Peyer's patch (tissue), 4 donors: ENCODE measurements around the gene SPOCK3. TPM values are rescaled to one million over a fixed set of nuclear protein-coding genes. Genes with fewer than 3 reads are reported as not detected.
"Not testable (repeated sequence)": the region's sequence is repeated elsewhere in the genome, so short reads cannot be mapped to it uniquely, and the experiment has no call there.

Experiments used
- DNase-seq, 3 donors: peaks; one replicate each; pipeline ENCODE4 v3.0.0-alpha.2; 2017 to 2019
- H3K27ac ChIP-seq, 4 donors: fragments of 200-600 bp; sonication (generic); one replicate each; pipeline ENCODE4 v1.5.1; 2016 to 2019
- H3K27me3 ChIP-seq, 2 donors: fragments of 200-600 bp; sonication (generic); one replicate each; pipeline ENCODE4 v1.5.1; 2019
- H3K36me3 ChIP-seq, 3 donors: fragments of 200-600 bp; sonication (generic); one replicate each; pipeline ENCODE4 v1.5.1; 2016 to 2019
- H3K4me1 ChIP-seq, 4 donors: fragments of 200-600 bp; sonication (generic); one replicate each; pipeline ENCODE4 v1.5.1; 2016 to 2019
- H3K4me3 ChIP-seq, 4 donors: fragments of 200-600 bp; sonication (generic); 1 replicate in 3 of 4; 2 replicates in 1 of 4; pipeline ENCODE4 v1.5.1; 2016 to 2019; ENCODE audit warnings: mild to moderate bottlenecking in 1 of 4
- H3K9me3 ChIP-seq, 4 donors: fragments of 200-600 bp; sonication (generic); one replicate each; pipeline ENCODE4 v1.5.1; 2016 to 2019; ENCODE audit warnings: mild to moderate bottlenecking in 1 of 4
- CTCF ChIP-seq, 6 experiments: fragments of 450-650 bp in 4 of 6; fragments of 200-600 bp in 2 of 6; sonication (generic) in 1 of 6; IDR thresholded peaks; one replicate each; pipeline ENCODE4 v1.5.1; 2017 to 2019; ENCODE audit warnings: antibody characterized with exemption in 6 of 6, mild to moderate bottlenecking in 3 of 6, moderate library complexity in 1 of 6
- POLR2A ChIP-seq, 2 donors: fragments of 450-650 bp; IDR thresholded peaks; one replicate each; pipeline ENCODE4 v1.5.1; 2017; ENCODE audit warnings: antibody characterized with exemption in 2 of 2, mild to moderate bottlenecking in 2 of 2, moderate library complexity in 2 of 2
- total RNA-seq, 4 donors: library from RNA; depleted of rRNA; stranded (reverse); fragments of >200 nt; gene quantifications; one replicate each; pipeline ENCODE4 v1.1.0, GENCODE V29; 2016

The SPOCK3 gene
- total RNA-seq, 4 donors from 2014 or later, result 1.7 TPM; not detected in 3

DNA sequence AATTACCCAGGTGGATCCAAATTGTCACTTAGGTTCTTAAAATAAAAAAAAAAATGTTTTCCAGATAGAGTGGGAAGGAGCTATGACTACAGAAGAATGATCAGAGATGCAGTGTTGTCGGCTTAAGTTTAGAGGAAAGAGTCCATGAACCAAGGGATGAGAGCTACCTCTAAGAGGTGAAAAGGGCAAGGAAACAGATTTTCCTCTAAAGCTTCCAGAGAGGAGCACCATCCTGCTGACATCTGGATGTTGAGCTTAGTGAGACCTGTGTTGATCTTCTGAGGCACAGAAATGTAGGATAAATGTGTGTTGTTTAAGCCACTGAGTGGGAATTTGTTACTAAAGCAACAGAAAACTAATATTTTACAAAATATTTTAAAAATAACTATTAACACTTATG is 498.7 kb downstream of the SPOCK3 start:
- H3K9me3 ChIP-seq, result no peaks in the 10 kb centered on the region

GRCh38 chr4:166734797-166735196 is 499.5 kb downstream of the SPOCK3 start:
- no peaks in the 10 kb centered on the region for H3K27me3 ChIP-seq
- H3K9me3 ChIP-seq, result no peaks in the 10 kb centered on the region
- DNase-seq, result no peak
- no peak overlapping the region for H3K27ac ChIP-seq
- H3K4me1 ChIP-seq, result no peaks in the 10 kb centered on the region
- TF ChIP-seq POLR2A (IDR thresholded peaks at IDR 0.05) (no peak), CTCF (IDR thresholded peaks at IDR 0.05) (no peak)
- no peaks in the 10 kb centered on the region for H3K36me3 ChIP-seq
- H3K4me3 ChIP-seq, result no peak overlapping the region

More for the DNA sequence above, 498.7 kb downstream of the SPOCK3 start:
- H3K36me3 ChIP-seq, result no peaks in the 10 kb centered on the region
- TF ChIP-seq CTCF (IDR thresholded peaks at IDR 0.05) (no peak), POLR2A (IDR thresholded peaks at IDR 0.05) (no peak)
- DNase-seq, result no peak
- H3K27ac ChIP-seq, result no peak overlapping the region
- no peaks in the 10 kb centered on the region for H3K4me1 ChIP-seq
- no peak overlapping the region for H3K4me3 ChIP-seq
- H3K27me3 ChIP-seq, result no peaks in the 10 kb centered on the region

DNA sequence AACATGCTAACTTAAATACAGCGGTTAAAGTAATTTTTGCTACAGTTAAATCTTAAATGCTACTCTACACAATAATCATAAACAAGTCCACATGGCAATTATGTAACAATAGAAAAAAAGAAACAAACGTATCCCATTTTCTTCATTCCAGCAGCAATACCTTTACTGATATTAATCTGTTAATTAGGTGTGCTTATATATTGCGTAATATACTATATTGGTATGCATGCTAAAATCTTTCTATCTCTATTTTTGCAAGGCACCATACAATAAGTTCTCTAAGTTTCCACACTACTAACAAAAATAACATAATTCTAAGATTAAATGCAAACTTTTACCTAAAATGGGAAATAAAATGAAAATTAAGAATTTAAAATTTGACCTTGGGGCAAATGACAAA is 500.6 kb downstream of the SPOCK3 start:
- Histone ChIP-seq H3K9me3 (no peaks in the 10 kb centered on the region), H3K4me3 (no peak overlapping the region), H3K27me3 (no peaks in the 10 kb centered on the region), H3K4me1 (no peaks in the 10 kb centered on the region), H3K36me3 (no peaks in the 10 kb centered on the region), H3K27ac (no peak overlapping the region)
- no peak for DNase-seq
- no peak for TF ChIP-seq POLR2A (IDR thresholded peaks at IDR 0.05)
- TF ChIP-seq CTCF (IDR thresholded peaks at IDR 0.05), result no peak

DNA sequence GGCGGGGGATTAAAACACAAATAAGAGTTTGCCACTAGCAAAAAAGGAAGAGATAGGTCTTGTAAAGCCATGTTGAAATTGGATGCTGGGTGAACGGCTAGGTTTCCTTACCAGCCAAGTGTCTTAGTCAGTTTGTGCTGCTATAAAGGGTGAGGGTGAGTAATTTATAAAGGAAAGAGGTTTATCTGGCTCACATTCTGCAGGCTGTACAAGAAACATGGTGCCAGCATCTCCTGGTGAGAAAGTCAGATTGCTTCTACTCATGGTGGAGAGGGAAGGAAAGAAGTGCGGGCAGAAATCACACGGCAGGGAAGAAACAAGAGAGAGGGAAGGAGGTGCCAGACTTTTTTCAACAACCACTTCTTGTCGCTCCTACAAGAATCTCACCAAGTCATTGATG is 507.5 kb downstream of the SPOCK3 start:
- no peak for TF ChIP-seq CTCF (IDR thresholded peaks at IDR 0.05)
- TF ChIP-seq POLR2A (IDR thresholded peaks at IDR 0.05), result no peak
- no peaks in the 10 kb centered on the region for H3K27me3 ChIP-seq
- no peak overlapping the region for H3K4me3 ChIP-seq
- H3K4me1 ChIP-seq, result no peaks in the 10 kb centered on the region
- H3K9me3 ChIP-seq, result no peaks in the 10 kb centered on the region
- no peak for DNase-seq
- no peaks in the 10 kb centered on the region for H3K36me3 ChIP-seq
- no peak overlapping the region for H3K27ac ChIP-seq

DNA sequence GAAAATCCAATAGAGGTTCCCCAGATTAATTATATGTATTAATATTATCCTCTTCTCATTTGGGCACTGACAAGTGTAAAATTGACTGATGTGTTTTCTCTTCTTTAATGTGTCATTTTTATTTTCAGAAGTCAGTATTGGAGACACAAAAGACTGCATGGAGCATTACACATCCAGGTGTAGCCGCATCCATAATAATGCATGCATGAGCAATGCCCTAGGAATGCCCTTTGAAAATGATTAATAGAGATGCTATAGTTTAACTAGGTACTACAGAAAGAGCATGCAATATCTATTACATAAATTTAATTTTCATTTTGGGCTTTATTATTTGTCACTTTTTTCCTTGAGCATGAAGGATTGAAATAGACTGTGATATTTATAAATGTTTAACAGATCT is 509.9 kb downstream of the SPOCK3 start:
- no peak overlapping the region for H3K4me3 ChIP-seq
- TF ChIP-seq CTCF (IDR thresholded peaks at IDR 0.05), result no peak
- no peak for TF ChIP-seq POLR2A (IDR thresholded peaks at IDR 0.05)
- no peak overlapping the region for H3K27ac ChIP-seq
- H3K9me3 ChIP-seq, result no peaks in the 10 kb centered on the region
- no peak for DNase-seq
- H3K4me1 ChIP-seq, result no peaks in the 10 kb centered on the region
- no peaks in the 10 kb centered on the region for H3K27me3 ChIP-seq
- no peaks in the 10 kb centered on the region for H3K36me3 ChIP-seq

DNA sequence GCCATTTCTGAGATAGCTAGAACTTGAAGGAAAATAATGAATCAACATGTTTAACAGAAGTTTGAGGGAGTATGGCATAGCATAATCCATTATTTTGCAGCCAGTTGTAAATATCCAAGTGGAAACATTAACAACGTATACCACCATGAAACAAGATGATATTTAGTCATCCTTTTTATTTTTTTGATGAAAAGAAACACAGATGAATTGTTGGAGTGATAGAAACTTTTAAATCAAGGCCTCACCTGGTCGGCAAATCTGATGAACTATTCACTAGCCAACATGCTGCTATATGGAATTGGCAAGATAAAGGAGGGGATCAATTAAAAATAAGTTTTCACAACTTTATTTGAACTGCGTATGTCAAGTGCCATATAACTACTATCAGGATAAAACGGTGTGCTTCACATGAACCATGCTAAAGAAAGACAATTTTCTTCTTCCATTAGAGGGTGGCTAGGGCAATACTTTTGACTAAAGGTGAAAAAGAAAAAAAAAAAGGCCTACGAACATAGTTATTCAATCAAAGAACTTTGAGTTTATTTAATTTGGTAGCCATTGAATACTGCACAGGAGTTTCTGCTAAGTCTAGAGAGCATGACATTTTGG is 510.7 kb downstream of the SPOCK3 start:
- no peak for DNase-seq
- no peak overlapping the region for H3K4me3 ChIP-seq
- H3K4me1 ChIP-seq, result no peaks in the 10 kb centered on the region
- TF ChIP-seq CTCF (IDR thresholded peaks at IDR 0.05) (no peak), POLR2A (IDR thresholded peaks at IDR 0.05) (no peak)
- H3K27ac ChIP-seq, result no peak overlapping the region
- H3K9me3 ChIP-seq, result no peaks in the 10 kb centered on the region
- H3K36me3 ChIP-seq, result no peaks in the 10 kb centered on the region
- H3K27me3 ChIP-seq, result no peaks in the 10 kb centered on the region

DNA sequence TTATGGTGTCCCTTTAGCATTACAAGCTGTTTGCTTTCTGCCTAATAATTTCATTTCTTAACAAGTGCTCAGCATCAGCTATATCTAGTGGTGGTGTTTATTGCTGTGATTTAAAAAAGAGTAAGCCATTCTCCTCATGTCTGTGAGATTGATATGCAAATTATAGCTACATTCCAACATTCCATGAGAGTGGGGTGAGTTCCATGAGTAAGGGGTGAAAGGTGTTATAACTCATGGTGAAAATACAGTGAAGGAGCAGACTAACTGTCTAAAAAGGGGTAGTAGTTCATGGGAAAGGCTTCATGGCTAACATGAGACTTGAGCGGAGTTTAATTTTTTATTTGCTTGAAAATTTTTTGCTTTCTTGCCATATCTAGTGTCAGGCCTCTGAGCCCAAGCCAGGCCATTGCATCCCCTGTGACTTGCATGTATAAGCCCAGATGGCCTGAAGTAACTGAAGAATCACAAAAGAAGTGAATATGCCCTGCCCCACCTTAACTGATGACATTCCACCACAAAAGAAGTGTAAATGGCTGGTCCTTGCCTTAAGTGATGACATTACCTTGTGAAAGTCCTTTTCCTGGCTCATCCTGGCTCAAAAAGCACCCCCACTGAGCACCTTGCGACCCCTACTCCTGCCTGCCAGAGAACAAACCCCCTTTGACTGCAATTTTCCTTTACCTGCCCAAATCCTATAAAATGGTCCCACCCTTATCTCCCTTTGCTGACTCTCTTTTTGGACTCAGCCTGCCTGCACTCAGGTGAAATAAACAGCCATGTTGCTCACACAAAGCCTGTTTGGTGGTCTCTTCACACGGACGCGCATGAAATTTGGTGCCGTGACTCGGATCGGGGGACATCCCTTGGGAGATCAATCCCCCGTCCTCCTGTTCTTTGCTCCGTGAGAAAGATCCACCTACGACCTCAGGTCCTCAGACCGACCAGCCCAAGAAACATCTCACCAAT is 518.3 kb downstream of the SPOCK3 start:
- not testable (repeated sequence) for DNase-seq, H3K36me3 ChIP-seq, H3K9me3 ChIP-seq, H3K27me3 ChIP-seq, H3K4me1 ChIP-seq, H3K4me3 ChIP-seq, H3K27ac ChIP-seq
